ENCODE measurements around the gene RUFY3.
"Not testable (repeated sequence)": the region's sequence is repeated elsewhere in the genome, so short reads cannot be mapped to it uniquely, and the experiment has no call there.

Gene RUFY3

GRCh38 chr4:70700712-70701111, 21.1 kb upstream of the RUFY3 start:
- DNase-seq (ENCODE audit: low spot score): no peak
- Mint-ChIP-seq H3K9me3 (no peaks in the 10 kb centered on the region), H3K4me1 (ENCODE audit: low read depth) (peaks cover 12% of the 10 kb centered on the region), H3K4me3 (no peak overlapping the region), H3K36me3 (ENCODE audit: low read depth) (no peaks in the 10 kb centered on the region), H3K27ac (no peak overlapping the region), H3K27me3 (ENCODE audit: low read depth) (no peaks in the 10 kb centered on the region)

GRCh38 chr4:70701271-70701670, 20.5 kb upstream of the RUFY3 start:
- no peaks in the 10 kb centered on the region for H3K36me3 Mint-ChIP-seq (ENCODE audit: low read depth)
- H3K4me1 Mint-ChIP-seq (ENCODE audit: low read depth): peaks cover 18% of the 10 kb centered on the region
- H3K27me3 Mint-ChIP-seq (ENCODE audit: low read depth): no peaks in the 10 kb centered on the region
- no peak for DNase-seq (ENCODE audit: low spot score)
- no peak overlapping the region for H3K27ac Mint-ChIP-seq
- H3K9me3 Mint-ChIP-seq: no peaks in the 10 kb centered on the region
- no peak overlapping the region for H3K4me3 Mint-ChIP-seq

GRCh38 chr4:70702592-70702991, 19.2 kb upstream of the RUFY3 start:
- not testable (repeated sequence) for H3K9me3 Mint-ChIP-seq, H3K27ac Mint-ChIP-seq

GRCh38 chr4:70703619-70704214, 18.0 kb upstream of the RUFY3 start:
- Mint-ChIP-seq H3K4me1 (ENCODE audit: low read depth) (peaks cover 25% of the 10 kb centered on the region), H3K4me3 (peak overlapping the region; percentile 82), H3K9me3 (no peaks in the 10 kb centered on the region), H3K36me3 (ENCODE audit: low read depth) (no peaks in the 10 kb centered on the region), H3K27ac (peak overlapping the region; percentile 85), H3K27me3 (ENCODE audit: low read depth) (no peaks in the 10 kb centered on the region)
- DNase-seq (ENCODE audit: low spot score): no peak

More at GRCh38 chr4:70702592-70702991, 19.2 kb upstream of the RUFY3 start:
- DNase-seq (ENCODE audit: low spot score); H3K27me3 Mint-ChIP-seq (ENCODE audit: low read depth); H3K4me3 Mint-ChIP-seq; H3K36me3 Mint-ChIP-seq (ENCODE audit: low read depth): not testable (repeated sequence)
- H3K4me1 Mint-ChIP-seq (ENCODE audit: low read depth): peaks cover 25% of the 10 kb centered on the region

GRCh38 chr4:70704215-70704930, 17.4 kb upstream of the RUFY3 start:
- H3K9me3 Mint-ChIP-seq: no peaks in the 10 kb centered on the region
- no peaks in the 10 kb centered on the region for H3K36me3 Mint-ChIP-seq (ENCODE audit: low read depth)
- peaks cover 25% of the 10 kb centered on the region for H3K4me1 Mint-ChIP-seq (ENCODE audit: low read depth)
- H3K27ac Mint-ChIP-seq: peak overlapping the region; percentile 85
- H3K27me3 Mint-ChIP-seq (ENCODE audit: low read depth): no peaks in the 10 kb centered on the region
- peak; percentile 58 for DNase-seq (ENCODE audit: low spot score)
- H3K4me3 Mint-ChIP-seq: peak overlapping the region; percentile 82

GRCh38 chr4:70704931-70705182, 16.9 kb upstream of the RUFY3 start:
- no peak overlapping the region for H3K27ac Mint-ChIP-seq
- H3K4me3 Mint-ChIP-seq: no peak overlapping the region

GRCh38 chr4:70705183-70706043, 16.4 kb upstream of the RUFY3 start:
- Mint-ChIP-seq H3K27ac (peak overlapping the region; percentile 82), H3K9me3 (no peaks in the 10 kb centered on the region), H3K4me3 (peak overlapping the region; percentile 89), H3K27me3 (ENCODE audit: low read depth) (no peaks in the 10 kb centered on the region), H3K36me3 (ENCODE audit: low read depth) (no peaks in the 10 kb centered on the region), H3K4me1 (ENCODE audit: low read depth) (peaks cover 25% of the 10 kb centered on the region)
- DNase-seq (ENCODE audit: low spot score): peak; percentile 69

More at GRCh38 chr4:70704931-70705182, 16.9 kb upstream of the RUFY3 start:
- no peak for DNase-seq (ENCODE audit: low spot score)
- Mint-ChIP-seq H3K9me3 (no peaks in the 10 kb centered on the region), H3K27me3 (ENCODE audit: low read depth) (no peaks in the 10 kb centered on the region), H3K36me3 (ENCODE audit: low read depth) (no peaks in the 10 kb centered on the region), H3K4me1 (ENCODE audit: low read depth) (peaks cover 25% of the 10 kb centered on the region)

GRCh38 chr4:70706044-70706461, 15.7 kb upstream of the RUFY3 start:
- no peak for DNase-seq (ENCODE audit: low spot score)
- no peaks in the 10 kb centered on the region for H3K9me3 Mint-ChIP-seq
- H3K4me1 Mint-ChIP-seq (ENCODE audit: low read depth): peaks cover 25% of the 10 kb centered on the region
- peak overlapping the region; percentile 82 for H3K27ac Mint-ChIP-seq
- H3K4me3 Mint-ChIP-seq: peak overlapping the region; percentile 89
- H3K36me3 Mint-ChIP-seq (ENCODE audit: low read depth): no peaks in the 10 kb centered on the region
- H3K27me3 Mint-ChIP-seq (ENCODE audit: low read depth): no peaks in the 10 kb centered on the region

GRCh38 chr4:70706516-70706915, 15.2 kb upstream of the RUFY3 start:
- Mint-ChIP-seq H3K4me1 (ENCODE audit: low read depth) (peaks cover 25% of the 10 kb centered on the region), H3K36me3 (ENCODE audit: low read depth) (no peaks in the 10 kb centered on the region), H3K4me3 (peak overlapping the region; percentile 89), H3K27ac (peak overlapping the region; percentile 82), H3K9me3 (no peaks in the 10 kb centered on the region), H3K27me3 (ENCODE audit: low read depth) (no peaks in the 10 kb centered on the region)
- DNase-seq (ENCODE audit: low spot score): no peak

GRCh38 chr4:70709611-70710205, 12.1 kb upstream of the RUFY3 start:
- DNase-seq (ENCODE audit: low spot score): no peak
- Mint-ChIP-seq H3K27ac (no peak overlapping the region), H3K27me3 (ENCODE audit: low read depth) (no peaks in the 10 kb centered on the region), H3K4me3 (no peak overlapping the region), H3K9me3 (no peaks in the 10 kb centered on the region), H3K4me1 (ENCODE audit: low read depth) (peaks cover 34% of the 10 kb centered on the region), H3K36me3 (ENCODE audit: low read depth) (no peaks in the 10 kb centered on the region)

- Mint-ChIP-seq H3K9me3 (no peaks in the 10 kb centered on the region), H3K27me3 (ENCODE audit: low read depth) (no peaks in the 10 kb centered on the region), H3K36me3 (ENCODE audit: low read depth) (no peaks in the 10 kb centered on the region), H3K27ac (no peak overlapping the region), H3K4me3 (no peak overlapping the region), H3K4me1 (ENCODE audit: low read depth) (peaks cover 24% of the 10 kb centered on the region)
- DNase-seq (ENCODE audit: low spot score): no peak
Measured at GRCh38 chr4:70711599-70711998, 10.2 kb upstream of the RUFY3 start.

- H3K27ac Mint-ChIP-seq: no peak overlapping the region
Measured at GRCh38 chr4:70712150-70712549, 9.6 kb upstream of the RUFY3 start.

GRCh38 chr4:70712604-70713452, 8.9 kb upstream of the RUFY3 start:
- H3K4me1 Mint-ChIP-seq (ENCODE audit: low read depth): peaks cover 20% of the 10 kb centered on the region
- no peak for DNase-seq (ENCODE audit: low spot score)
- no peaks in the 10 kb centered on the region for H3K27me3 Mint-ChIP-seq (ENCODE audit: low read depth)
- no peaks in the 10 kb centered on the region for H3K9me3 Mint-ChIP-seq
- no peak overlapping the region for H3K4me3 Mint-ChIP-seq
- H3K36me3 Mint-ChIP-seq (ENCODE audit: low read depth): no peaks in the 10 kb centered on the region
- no peak overlapping the region for H3K27ac Mint-ChIP-seq

More at GRCh38 chr4:70712150-70712549, 9.6 kb upstream of the RUFY3 start:
- peaks cover 20% of the 10 kb centered on the region for H3K4me1 Mint-ChIP-seq (ENCODE audit: low read depth)
- H3K36me3 Mint-ChIP-seq (ENCODE audit: low read depth): no peaks in the 10 kb centered on the region
- DNase-seq (ENCODE audit: low spot score): no peak
- no peaks in the 10 kb centered on the region for H3K27me3 Mint-ChIP-seq (ENCODE audit: low read depth)
- H3K4me3 Mint-ChIP-seq: no peak overlapping the region
- no peaks in the 10 kb centered on the region for H3K9me3 Mint-ChIP-seq
